ENCODE results near the gene KAT6B.
"Not testable (repeated sequence)": the region's sequence is repeated elsewhere in the genome, so short reads cannot be mapped to it uniquely, and the experiment has no call there.

Gene KAT6B

GRCh38 chr10:74826142-74827044 lies at the start of gene KAT6B:
TSS of gene KAT6B (plus strand) at chr10:74826600. CDS start at chr10:74842858, 16,258 bp downstream.
- peak; percentile 99 for DNase-seq (ENCODE audit: low spot score)

- DNase-seq (ENCODE audit: low spot score), result no peak
Observed at GRCh38 chr10:74778436-74779094, 47.8 kb upstream of the KAT6B start.

GRCh38 chr10:74781870-74782269 lies 44.5 kb upstream of the KAT6B start:
- DNase-seq (ENCODE audit: low spot score), result not testable (repeated sequence)

- no peak for DNase-seq (ENCODE audit: low spot score)
Observed at GRCh38 chr10:74784462-74784861, 41.9 kb upstream of the KAT6B start.

- DNase-seq (ENCODE audit: low spot score), result no peak
Observed at GRCh38 chr10:74786126-74786525, 40.3 kb upstream of the KAT6B start.

- DNase-seq (ENCODE audit: low spot score), result no peak
Observed at GRCh38 chr10:74787457-74787856, 38.9 kb upstream of the KAT6B start.

GRCh38 chr10:74791979-74792378 lies 34.4 kb upstream of the KAT6B start:
- DNase-seq (ENCODE audit: low spot score), result not testable (repeated sequence)

GRCh38 chr10:74792726-74793125 lies 33.7 kb upstream of the KAT6B start:
- DNase-seq (ENCODE audit: low spot score), result no peak

- DNase-seq (ENCODE audit: low spot score), result not testable (repeated sequence)
Observed at GRCh38 chr10:74793240-74793639, 33.2 kb upstream of the KAT6B start.

GRCh38 chr10:74794531-74794930 lies 31.9 kb upstream of the KAT6B start:
- DNase-seq (ENCODE audit: low spot score), result no peak

- DNase-seq (ENCODE audit: low spot score), result no peak
Observed at GRCh38 chr10:74797550-74797949, 28.9 kb upstream of the KAT6B start.

GRCh38 chr10:74799721-74800221 lies 26.6 kb upstream of the KAT6B start:
- no peak for DNase-seq (ENCODE audit: low spot score)

- no peak for DNase-seq (ENCODE audit: low spot score)
Observed at GRCh38 chr10:74801447-74801846, 25.0 kb upstream of the KAT6B start.

GRCh38 chr10:74808501-74808900 lies 17.9 kb upstream of the KAT6B start:
- no peak for DNase-seq (ENCODE audit: low spot score)

GRCh38 chr10:74810087-74810486 lies 16.3 kb upstream of the KAT6B start:
- DNase-seq (ENCODE audit: low spot score), result no peak

GRCh38 chr10:74813381-74814259 lies 12.8 kb upstream of the KAT6B start:
- no peak for DNase-seq (ENCODE audit: low spot score)

- no peak for DNase-seq (ENCODE audit: low spot score)
Observed at GRCh38 chr10:74814797-74815196, 11.6 kb upstream of the KAT6B start.

GRCh38 chr10:74816824-74817498 lies 9.4 kb upstream of the KAT6B start:
- no peak for DNase-seq (ENCODE audit: low spot score)

GRCh38 chr10:74821501-74821900 lies 4.9 kb upstream of the KAT6B start:
- no peak for DNase-seq (ENCODE audit: low spot score)

- DNase-seq (ENCODE audit: low spot score), result no peak
Observed at GRCh38 chr10:74822101-74822500, 4.3 kb upstream of the KAT6B start.

- peak; percentile 61 for DNase-seq (ENCODE audit: low spot score)
Observed at GRCh38 chr10:74822521-74823089, 3.8 kb upstream of the KAT6B start.

All from GM03348 (cell line).